Neural crest cell (in vitro differentiated cells): Measurements from ENCODE around the gene MANBA. TPM values are rescaled to one million over a fixed set of nuclear protein-coding genes. Genes with fewer than 3 reads are reported as not detected.

Experiments used
- DNase-seq: peaks from one replicate; pipeline ENCODE4 v3.0.0; 2021; ENCODE audit warnings: low read depth, mixed read lengths, low spot score
- H3K27ac Mint-ChIP-seq: one replicate; pipeline ENCODE4 v1.8.0; 2021; ENCODE audit warnings: mild to moderate bottlenecking, mixed read lengths; ENCODE audit not compliant: unreplicated experiment
- H3K27me3 Mint-ChIP-seq: 2 replicates; pipeline ENCODE4 v1.8.0; 2021; ENCODE audit warnings: low read depth, mild to moderate bottlenecking, mixed read lengths
- H3K36me3 Mint-ChIP-seq: 2 replicates; pipeline ENCODE4 v1.8.0; 2021; ENCODE audit warnings: low read depth, mild to moderate bottlenecking, mixed read lengths
- H3K4me1 Mint-ChIP-seq: 2 replicates; pipeline ENCODE4 v1.8.0; 2021; ENCODE audit warnings: mixed read lengths
- H3K4me3 Mint-ChIP-seq: one replicate; pipeline ENCODE4 v1.8.0; 2021; ENCODE audit warnings: mild to moderate bottlenecking, mixed read lengths
- H3K9me3 Mint-ChIP-seq: 2 replicates; pipeline ENCODE4 v1.8.0; 2021; ENCODE audit warnings: mixed read lengths
- total RNA-seq: library from RNA; stranded (reverse); gene quantifications from 2 replicates; pipeline ENCODE4 v1.2.1, GENCODE V29; 2021
- TF ChIP-seq, protein P1 (sequence below): fragments of 200-600 bp; sonication (generic); conservative IDR thresholded peaks from 2 replicates; pipeline ENCODE4 v1.5.0; 2021; ENCODE audit warnings: antibody characterized with exemption, mild to moderate bottlenecking

MANBA gene
- total RNA-seq, 1 donor from 2014 or later = 18.4 TPM

DNA sequence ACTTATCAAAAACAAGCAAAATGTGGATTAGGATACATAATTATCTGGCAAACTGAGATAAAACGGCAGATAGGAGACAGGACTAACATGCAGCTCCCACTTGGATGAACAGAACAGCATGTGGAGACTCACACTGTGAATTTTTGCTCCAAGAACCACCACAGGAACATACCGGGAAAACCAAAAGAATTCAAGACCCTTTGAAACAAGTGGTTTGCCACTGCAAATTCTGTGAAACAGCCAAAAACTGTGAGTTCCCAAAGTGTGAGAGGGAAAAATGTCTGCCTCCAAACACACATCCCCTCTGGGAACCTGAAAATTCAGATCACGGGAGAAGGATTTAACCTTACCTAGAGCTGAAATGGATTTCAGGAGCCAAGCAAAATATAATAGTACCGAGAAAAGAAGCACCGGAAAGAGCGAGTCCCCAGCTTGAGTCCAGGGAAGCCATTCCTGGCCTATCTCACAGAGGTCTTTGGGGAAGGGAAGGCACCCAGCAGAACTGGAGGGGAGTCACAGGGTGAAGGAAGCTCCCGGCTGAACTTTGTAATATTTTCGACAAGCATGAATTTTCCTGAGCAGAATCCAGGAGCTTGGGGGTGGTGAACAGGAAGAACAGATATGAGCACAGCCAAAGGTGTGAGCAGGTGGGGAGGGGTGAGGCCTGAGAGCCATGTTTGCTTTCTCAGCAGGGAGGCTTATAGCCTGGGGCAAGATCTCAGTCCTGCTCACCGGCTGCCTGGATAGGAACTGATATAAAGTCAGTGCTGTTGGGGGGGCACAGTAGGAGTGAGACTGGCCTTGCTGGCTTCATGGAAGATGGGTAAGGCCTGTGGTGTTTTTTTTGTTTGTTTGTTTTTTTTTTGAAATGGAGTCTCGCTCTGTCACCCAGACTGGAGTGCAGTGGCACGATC, 23.9 kb downstream of the MANBA start:
- peaks cover 21% of the 10 kb centered on the region for H3K9me3 Mint-ChIP-seq
- DNase-seq = no peak
- peaks cover 37% of the 10 kb centered on the region for H3K36me3 Mint-ChIP-seq
- no peak overlapping the region for H3K4me3 Mint-ChIP-seq
- no peak overlapping the region for H3K27ac Mint-ChIP-seq
- H3K4me1 Mint-ChIP-seq = no peaks in the 10 kb centered on the region
- TF ChIP-seq, protein P1, sequence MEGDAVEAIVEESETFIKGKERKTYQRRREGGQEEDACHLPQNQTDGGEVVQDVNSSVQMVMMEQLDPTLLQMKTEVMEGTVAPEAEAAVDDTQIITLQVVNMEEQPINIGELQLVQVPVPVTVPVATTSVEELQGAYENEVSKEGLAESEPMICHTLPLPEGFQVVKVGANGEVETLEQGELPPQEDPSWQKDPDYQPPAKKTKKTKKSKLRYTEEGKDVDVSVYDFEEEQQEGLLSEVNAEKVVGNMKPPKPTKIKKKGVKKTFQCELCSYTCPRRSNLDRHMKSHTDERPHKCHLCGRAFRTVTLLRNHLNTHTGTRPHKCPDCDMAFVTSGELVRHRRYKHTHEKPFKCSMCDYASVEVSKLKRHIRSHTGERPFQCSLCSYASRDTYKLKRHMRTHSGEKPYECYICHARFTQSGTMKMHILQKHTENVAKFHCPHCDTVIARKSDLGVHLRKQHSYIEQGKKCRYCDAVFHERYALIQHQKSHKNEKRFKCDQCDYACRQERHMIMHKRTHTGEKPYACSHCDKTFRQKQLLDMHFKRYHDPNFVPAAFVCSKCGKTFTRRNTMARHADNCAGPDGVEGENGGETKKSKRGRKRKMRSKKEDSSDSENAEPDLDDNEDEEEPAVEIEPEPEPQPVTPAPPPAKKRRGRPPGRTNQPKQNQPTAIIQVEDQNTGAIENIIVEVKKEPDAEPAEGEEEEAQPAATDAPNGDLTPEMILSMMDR = no peak
- no peaks in the 10 kb centered on the region for H3K27me3 Mint-ChIP-seq

GRCh38 chr4:102735582-102735981, 25.2 kb downstream of the MANBA start:
- DNase-seq = no peak
- Mint-ChIP-seq H3K9me3 (peaks cover 20% of the 10 kb centered on the region), H3K36me3 (peaks cover 36% of the 10 kb centered on the region), H3K4me1 (no peaks in the 10 kb centered on the region), H3K4me3 (no peak overlapping the region), H3K27me3 (no peaks in the 10 kb centered on the region), H3K27ac (no peak overlapping the region)
- TF ChIP-seq, protein P1 = no peak

GRCh38 chr4:102734591-102735385, 26.0 kb downstream of the MANBA start:
- peaks cover 16% of the 10 kb centered on the region for H3K9me3 Mint-ChIP-seq
- H3K4me1 Mint-ChIP-seq = no peaks in the 10 kb centered on the region
- peaks cover 37% of the 10 kb centered on the region for H3K36me3 Mint-ChIP-seq
- H3K27ac Mint-ChIP-seq = no peak overlapping the region
- no peak overlapping the region for H3K4me3 Mint-ChIP-seq
- TF ChIP-seq, protein P1 = no peak
- DNase-seq = no peak
- no peaks in the 10 kb centered on the region for H3K27me3 Mint-ChIP-seq

DNA sequence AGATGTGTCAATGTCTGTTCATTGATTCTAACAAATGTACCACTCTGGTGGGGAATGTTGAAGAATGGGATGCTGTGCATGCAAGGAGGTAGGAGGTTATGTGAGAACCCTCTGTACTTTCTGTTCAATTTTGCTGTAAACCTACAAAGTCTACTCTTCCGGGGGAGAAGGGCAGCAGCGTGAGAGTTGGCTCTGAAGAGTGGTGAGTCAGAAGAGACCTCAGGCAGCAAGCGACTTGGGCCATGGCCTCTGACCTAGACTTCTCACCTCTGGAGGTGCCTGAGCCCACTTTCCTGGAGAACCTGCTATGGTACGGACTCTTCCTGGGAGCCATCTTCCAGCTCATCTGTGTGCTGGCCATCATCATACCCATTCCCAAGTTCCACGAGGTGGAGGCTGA, 26.7 kb downstream of the MANBA start:
- no peak overlapping the region for H3K4me3 Mint-ChIP-seq
- no peaks in the 10 kb centered on the region for H3K4me1 Mint-ChIP-seq
- H3K9me3 Mint-ChIP-seq = peaks cover 14% of the 10 kb centered on the region
- no peak for DNase-seq
- peaks cover 38% of the 10 kb centered on the region for H3K36me3 Mint-ChIP-seq
- TF ChIP-seq, protein P1 = no peak
- no peaks in the 10 kb centered on the region for H3K27me3 Mint-ChIP-seq
- H3K27ac Mint-ChIP-seq = no peak overlapping the region

DNA sequence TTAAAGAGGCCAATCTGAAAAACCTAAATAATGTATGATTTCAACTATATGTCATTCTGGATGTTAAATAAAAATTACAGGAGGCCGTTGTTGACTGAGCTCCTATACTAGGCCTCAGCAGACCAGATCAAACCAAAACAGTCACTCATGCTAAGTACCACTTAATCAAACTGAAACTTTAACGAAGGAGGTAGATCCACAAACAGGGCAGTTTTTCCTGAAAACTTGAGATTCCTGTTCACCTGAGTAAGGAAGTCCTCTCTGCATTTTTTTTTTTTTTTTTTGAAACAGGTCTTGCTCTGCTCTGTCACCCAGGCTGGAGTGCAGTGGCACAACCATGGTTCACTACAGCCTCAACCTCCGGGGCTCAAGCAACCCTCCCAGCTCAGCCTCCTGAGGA, 27.7 kb downstream of the MANBA start:
- no peaks in the 10 kb centered on the region for H3K4me1 Mint-ChIP-seq
- H3K27ac Mint-ChIP-seq = no peak overlapping the region
- H3K27me3 Mint-ChIP-seq = no peaks in the 10 kb centered on the region

More for the DNA sequence above, 27.7 kb downstream of the MANBA start:
- Mint-ChIP-seq H3K9me3 (peaks cover 8% of the 10 kb centered on the region), H3K4me3 (no peak overlapping the region), H3K36me3 (peaks cover 30% of the 10 kb centered on the region)
- no peak for DNase-seq
- TF ChIP-seq, protein P1 = no peak
